HG03432 (cell line): ENCODE data around the gene CNTN4.
A peak's percentile ranks its signal among the peaks of the same experiment; 100 is the strongest.

Experiments used
- ATAC-seq: cut with Tn5 transposase; IDR thresholded peaks from one replicate; pipeline ENCODE4 v1.9.1; 2021; ENCODE audit warnings: mild to moderate bottlenecking, moderate library complexity; ENCODE audit not compliant: unreplicated experiment

CNTN4 gene

DNA sequence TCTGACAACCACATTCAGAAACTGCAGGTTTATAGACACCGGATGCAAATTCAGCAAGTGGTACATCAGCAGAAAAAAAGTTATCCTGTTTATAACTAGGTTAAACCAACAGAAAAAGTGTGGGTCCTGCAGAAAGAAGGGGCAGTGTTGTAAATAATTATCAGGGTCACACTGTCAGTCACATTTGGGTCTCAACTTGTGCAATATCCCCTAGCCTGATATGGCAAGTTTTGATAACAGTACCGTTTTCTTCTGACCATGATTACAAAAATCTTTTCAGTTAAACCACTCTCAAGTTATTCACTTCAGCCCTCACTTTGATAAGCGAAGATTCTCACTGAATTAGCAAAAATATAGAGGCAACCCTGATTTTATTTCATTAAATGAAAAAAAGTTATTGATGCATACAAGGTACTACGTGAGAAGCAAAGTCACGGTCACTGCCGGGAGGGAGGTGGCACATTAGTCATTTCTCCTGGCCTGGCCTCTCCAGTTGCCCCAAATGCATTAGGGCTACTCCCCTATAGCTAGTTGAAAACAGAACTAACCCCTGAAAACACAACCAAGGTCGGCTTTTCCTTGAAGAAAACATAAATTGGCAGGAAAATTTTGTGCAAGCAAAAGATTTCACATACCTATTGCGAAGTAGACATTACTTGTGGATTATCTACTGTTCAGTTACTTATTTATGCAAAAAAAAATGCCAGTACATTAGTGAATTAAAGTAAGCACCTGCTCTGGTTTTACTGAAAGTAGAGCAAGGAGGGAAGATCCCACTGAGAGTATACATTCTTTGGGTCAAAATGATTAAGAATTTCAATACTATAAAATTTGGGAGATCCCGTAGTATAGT, 982.9 kb downstream of the CNTN4 start:
- ATAC-seq = peak; percentile 57

DNA sequence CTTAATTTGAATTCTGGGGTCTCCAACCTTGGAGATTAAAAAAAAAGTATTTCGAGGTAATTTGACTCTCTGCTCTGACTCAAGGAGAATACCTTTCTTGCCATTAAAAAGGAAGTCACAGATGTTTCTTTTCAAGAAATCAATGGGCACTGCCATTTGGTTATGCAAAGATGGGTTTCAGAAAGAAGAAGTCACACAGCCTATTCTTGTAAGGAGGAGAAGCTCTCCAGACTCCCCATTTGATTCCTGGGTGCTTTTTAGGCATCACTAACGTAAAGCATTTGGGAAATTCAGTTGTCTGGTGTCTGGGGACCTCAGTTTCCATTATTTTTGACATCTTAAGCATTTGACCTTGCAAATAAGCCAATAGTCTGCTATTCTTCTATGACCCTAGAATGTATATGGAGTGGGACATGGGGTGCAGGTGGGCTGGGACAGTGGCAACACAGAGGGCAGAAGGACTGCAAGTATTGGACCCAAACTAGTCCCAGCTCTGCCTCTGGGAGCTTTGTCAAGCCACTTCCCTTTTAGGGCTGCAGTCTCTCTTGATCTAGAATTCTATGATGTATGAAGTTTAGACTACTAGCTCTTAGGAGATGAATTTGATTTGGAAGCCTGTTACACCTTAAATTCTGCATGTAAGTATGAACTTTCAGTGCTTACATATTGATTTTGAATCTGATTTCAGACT, 983.7 kb downstream of the CNTN4 start:
- ATAC-seq = peak; percentile 89

DNA sequence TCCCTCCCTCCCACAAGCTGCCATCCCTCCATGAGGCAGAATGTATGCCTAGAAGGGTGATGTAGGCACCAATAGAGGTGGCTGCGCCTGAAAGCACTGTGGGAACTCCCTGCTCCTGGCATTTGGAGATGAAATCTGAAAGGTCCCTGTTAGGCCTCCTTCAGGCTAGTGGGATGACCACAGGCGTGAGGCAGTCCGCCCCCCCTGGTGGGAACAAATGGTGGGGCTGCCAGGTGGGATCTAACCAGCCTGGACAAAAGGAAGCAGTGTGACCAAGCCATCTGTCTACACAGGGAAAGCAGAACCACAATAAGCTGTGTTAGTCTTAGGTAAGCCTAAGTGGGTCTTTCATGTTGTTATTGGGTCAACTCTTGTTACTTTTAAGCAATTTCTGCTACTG, 986.2 kb downstream of the CNTN4 start:
- no peak for ATAC-seq

DNA sequence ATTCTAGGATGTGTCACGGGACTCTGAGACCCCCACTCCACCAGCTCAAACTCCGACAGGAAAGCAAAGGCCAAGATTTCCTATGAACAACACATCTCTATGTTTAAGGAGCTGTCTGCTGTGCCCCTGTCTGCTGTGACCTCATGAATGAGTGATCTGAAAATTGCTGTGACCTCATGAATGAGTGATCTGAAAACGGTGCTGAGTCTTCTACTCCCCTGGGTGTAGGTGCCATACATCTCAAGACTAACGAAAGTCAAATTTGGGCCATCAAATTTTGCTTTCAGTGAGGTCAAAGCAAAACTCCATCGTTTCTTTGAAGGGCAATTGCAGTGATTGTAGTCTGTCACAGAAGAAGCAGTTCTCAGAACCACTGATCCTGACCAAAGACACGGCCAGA, 987.1 kb downstream of the CNTN4 start:
- peak; percentile 20 for ATAC-seq

DNA sequence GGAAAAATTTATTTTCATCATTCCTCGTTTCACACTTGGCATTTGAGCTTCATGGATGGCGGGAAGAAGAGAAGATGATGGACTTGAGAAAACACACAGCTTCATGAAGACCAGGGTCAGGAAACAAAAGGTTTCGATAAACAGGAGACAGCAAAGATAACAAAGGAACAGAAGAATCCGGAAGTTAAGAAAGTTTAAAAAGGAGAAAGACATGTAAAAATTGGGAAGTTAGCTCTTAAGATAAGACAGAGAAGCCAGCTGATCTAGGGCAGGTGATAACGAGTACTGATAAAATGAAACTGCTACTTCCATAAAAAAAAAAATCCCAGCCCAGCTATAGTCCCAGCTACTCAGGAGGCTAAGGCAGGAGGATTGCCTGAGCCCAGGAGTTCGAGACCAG, 987.6 kb downstream of the CNTN4 start:
- ATAC-seq = no peak

DNA sequence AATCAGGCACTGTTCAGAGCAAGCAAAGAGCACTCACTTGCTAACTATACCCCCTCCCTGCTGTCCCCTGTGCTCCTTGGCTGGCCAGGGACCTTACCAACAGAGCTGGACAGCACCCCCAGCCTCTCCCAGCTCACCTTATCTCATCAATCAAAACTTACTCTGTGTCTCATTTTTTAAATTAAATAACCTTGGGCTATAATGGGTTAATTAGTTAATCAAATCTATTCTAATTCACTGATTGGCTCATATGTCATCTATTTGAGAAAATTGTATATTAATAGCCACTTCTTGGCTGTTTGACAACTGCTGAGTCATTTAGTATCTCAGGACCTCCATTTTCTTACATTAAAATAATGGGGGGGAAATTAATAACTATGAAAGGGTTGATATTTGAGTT, 988.6 kb downstream of the CNTN4 start:
- ATAC-seq = no peak

DNA sequence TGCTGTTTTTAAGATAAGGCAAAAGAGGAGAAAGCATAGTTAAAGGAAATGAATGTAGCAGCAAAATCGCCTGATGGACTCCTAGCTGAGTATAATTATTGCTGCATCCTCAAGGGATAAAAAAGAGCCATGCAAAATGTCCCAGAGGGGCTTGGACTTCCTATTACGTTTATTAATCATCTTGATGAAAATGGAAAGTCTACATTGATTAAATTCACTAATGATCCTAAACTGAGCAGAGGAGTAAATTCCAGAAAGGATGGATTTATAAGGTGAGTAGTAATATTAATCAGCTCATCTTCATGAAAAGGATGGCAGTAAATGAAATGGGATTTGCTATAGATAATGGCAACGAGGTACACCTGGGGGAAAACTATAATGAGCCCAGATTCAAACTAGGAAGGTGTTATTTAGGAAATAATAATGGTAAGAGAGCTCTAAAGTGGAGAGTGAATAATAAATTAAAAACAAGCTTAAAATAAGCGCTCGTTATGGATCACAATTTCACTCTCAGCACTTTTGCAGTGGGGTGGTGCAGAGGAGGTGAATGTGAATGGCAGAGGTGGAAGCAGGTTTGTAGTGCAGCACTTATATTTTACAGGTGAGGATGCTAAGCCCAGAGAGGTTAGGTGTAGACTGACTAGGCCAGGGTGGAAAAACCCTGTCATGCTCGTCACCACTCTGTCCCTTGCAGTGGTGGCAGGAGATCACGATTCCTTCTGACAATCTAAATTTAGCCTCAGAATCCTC, 989.2 kb downstream of the CNTN4 start:
- ATAC-seq = no peak

DNA sequence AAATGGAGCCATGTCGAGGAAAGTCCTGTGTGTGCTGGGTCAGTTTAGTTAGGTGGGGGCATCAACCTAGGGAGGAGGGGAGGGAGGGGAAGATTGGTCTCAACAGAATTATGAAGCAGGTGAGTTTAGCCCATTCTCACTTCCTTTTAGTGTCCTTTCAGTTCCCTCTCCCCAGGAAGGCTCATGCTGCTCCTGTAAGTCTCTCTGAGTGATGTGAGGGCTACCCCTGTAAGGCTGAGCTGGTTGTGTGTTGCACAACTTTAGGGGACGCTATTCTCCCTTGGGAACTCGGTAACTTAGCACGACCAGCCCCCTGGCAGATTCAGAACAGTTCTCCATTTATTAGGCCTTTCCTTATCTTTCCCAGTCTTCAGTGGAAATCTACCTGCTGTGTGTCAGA, 990.4 kb downstream of the CNTN4 start:
- peak; percentile 98 for ATAC-seq

DNA sequence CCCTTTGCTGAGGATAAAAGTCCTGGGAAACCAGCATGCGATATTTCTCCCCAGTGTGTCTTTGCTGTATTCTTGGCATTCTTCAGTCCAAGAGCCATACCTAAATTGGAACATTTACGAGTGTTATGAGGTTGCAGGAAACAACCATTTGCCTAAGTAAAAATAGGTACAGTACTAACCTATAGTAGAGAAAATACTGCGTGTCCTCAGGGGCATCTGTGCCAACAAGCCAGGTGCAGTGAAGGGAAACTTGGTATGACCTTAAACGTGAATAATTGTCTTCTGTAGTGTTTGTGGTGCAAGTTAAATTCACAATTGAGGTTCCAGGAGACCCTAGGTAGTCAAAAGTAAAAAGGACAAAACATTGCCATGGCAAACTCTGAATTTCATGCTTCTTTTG, 999.3 kb downstream of the CNTN4 start:
- ATAC-seq = no peak

DNA sequence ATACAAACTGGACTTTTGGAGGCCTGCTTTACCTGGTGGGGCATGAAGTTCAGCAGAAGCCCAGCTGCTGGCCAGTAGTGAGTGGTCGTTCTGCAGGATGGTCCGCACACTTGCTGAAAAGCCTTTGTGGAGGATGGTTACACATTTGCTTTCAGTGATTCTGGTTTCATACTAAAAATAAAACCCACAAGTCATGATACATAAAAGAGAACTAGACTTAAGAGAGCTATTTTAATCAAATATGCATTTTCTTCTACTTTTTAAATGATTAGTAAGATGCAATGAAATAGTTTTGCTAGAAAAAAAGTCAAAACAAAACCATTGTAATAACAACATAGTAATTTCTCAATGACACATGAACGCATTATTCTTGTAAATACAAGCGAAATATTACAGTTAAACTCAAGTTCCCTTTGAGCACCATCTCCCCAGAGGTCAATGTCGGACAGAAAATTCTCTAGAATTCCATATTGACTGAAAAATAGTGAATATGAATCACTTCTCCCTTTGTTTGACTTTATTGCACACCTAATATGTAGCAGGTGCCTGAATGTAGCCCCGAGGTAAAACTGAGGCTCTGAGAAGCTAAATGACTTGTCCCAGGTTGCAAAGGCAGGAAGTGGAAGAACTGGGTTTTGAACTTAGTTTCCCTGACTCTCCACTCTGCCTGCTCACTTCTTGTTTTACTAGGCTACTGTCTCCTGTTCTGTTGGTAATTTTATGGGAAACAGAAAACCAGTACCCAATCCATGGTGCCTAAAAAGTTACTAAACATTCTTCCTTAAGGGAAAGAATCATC, 1003.2 kb downstream of the CNTN4 start:
- peak; percentile 77 for ATAC-seq

DNA sequence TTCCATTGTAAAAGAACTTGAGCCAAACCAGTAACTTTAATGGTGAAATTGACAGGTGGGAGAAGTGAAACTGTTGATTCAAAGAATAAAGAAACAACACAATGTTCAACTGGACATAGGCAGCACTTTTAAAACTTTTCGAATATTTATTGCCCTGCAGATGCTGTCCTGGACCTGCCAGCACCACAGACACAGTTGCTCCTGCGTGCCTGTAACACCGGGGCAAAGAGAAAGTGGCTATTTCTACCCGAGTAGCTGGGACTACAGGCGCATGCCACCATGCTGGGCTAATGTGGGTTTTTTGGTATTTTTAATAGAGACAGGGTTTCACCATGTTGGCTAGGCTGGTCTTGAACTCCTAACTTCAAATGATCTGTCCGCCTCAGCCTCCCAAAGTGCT, 1004.1 kb downstream of the CNTN4 start:
- no peak for ATAC-seq

DNA sequence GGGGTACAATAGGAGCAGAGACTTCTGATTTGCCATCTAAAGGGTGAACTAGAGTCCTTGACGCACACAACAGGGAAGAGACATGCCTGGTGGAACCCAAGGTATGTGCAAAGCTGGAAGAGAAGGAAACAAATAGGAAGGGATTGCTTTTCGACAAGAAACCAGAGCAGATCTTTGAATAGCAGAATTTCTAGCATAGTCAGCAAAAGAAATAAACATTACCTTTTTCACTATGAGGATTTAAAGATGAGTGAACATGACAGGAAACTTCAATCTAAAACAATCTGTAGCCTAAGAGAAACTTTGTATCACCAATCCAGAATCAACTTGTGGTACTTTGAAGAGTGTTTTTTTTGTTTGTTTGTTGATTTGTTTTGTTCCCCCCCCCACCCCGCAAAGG, 1006.6 kb downstream of the CNTN4 start:
- ATAC-seq = no peak

DNA sequence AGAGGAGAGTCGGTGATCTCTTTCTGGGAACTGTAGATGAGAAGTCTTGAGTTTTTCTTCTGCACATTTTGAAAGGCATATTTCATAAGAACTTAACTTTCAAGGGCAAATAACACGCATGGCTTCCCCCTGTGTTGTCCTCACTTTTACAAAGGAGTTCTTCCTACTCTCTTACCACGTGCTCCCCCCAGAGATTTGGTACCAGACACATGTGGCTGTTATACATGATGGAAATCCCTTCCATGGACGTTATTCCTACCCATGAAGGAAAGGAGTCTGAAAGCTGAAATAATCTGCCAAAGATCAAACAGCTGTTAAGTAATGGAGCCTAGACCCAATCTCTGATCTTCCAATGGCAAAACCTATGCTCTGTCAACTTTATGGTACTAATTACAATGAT, 1007.1 kb downstream of the CNTN4 start:
- ATAC-seq = no peak

DNA sequence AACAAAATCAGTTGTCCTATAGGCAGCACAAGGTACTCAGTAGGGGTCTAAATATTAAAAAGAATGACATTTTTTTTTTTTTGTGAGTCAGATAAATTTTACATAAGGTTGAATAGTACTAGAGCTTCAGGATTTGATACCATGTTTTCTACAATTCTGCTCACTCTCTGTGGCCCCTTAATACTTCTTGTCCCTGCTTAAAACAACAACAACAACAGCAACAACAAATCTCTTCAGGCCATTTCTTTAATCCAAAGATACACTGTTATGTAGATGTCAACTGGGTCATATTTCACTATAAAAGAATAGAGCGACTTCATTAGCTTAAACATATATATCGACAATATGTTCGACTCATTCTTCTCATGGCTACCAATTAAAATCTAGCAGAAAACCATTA, 1008.5 kb downstream of the CNTN4 start:
- ATAC-seq = no peak
